Ureter (tissue), 1 donor: ENCODE results near the gene GCNT2. TPM values are rescaled to one million over a fixed set of nuclear protein-coding genes. Genes with fewer than 3 reads are reported as not detected.
"Not testable (repeated sequence)": the region's sequence is repeated elsewhere in the genome, so short reads cannot be mapped to it uniquely, and the experiment has no call there.

Experiments used
- DNase-seq: peaks from one replicate; pipeline ENCODE4 v3.0.0-alpha.2; 2020; ENCODE audit warnings: low spot score
- total RNA-seq: library from RNA; stranded (reverse); gene quantifications from one replicate; pipeline ENCODE4 v1.2.4, GENCODE V29; 2023
- donor health status: DM: yes; HTN: yes; CAD: no.

GCNT2 gene
- total RNA-seq, 1 donor from 2014 or later: 3.1 TPM

- DNase-seq: peak; percentile 49
Measured at GRCh38 chr6:10610289-10610688, 89.1 kb downstream of the GCNT2 start.

- DNase-seq: no peak
Measured at GRCh38 chr6:10612161-10612560, 91.0 kb downstream of the GCNT2 start.

GRCh38 chr6:10613077-10613476 is 91.9 kb downstream of the GCNT2 start:
- DNase-seq: no peak

DNA sequence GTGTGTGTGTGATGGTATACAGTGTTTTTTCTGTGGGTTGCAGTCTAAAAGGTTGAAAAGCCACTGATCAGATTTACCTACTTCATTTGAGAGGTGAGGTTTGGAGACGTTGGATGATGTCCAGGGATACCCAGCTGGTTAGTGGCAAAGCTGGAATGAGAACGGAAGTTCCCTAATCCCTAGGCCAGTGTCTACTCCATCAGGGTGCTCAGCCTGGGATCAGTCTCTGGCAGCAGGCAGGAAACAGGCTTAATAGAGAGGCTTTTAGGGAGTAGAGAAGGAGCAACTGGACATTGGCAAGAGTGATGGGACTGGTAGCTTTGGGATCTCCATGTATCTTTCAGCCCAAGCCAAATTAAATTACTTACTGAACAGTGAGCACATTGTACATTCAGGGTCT is 92.6 kb downstream of the GCNT2 start:
- DNase-seq: no peak

DNA sequence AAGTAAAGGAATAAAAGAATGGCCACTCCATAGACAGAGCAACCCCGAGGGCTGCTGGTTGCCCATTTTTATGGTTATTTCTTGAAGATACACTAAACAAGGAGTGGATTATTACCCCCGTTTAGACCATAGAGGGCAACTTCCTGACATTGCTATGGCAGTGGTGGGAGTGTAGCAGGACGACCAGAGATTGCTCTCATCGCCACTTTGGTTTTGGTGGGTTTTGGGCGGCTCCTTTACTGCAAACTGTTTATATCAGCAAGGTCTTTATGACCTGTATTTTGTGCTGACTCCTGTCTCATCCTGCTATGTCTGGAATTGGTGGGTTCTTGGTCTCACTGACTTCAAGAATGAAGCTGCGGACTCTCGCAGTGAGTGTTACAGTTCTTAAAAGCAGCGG is 94.5 kb downstream of the GCNT2 start:
- DNase-seq: no peak

GRCh38 chr6:10616266-10616665 is 95.1 kb downstream of the GCNT2 start:
- not testable (repeated sequence) for DNase-seq

DNA sequence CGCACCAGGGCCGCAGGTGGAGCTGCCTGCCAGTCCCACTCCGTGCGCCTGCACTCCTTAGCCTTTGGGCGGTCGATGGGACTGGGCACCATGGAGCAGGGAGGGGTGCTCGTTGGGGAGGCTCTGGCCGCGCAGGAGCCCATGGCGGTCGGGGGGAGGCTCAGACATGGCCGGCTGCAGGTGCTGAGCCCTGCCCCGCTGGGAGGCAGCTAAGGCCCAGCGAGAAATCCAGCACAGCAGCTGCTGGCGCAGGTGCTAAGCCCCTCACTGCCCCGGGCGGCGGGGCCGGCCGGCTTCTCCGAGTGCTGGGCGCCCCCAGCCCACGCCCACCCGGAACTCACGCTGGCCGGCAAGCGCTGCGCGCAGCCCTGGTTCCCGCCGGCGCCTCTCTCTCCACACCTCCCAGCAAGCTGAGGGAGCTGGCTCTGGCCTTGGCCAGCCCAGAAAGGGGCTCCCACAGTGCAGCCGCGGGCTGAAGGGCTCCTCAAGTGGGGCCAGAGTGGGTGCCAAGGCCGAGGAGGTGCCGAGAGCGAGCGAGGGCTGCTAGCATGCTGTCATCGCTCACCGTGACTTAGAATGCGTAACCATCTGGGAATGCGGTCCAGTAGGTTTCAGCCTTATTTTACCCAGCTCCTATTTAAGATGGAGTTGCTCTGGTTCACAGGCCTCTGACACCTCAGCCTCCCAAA is 96.0 kb downstream of the GCNT2 start:
- no peak for DNase-seq

- DNase-seq: no peak
Measured at GRCh38 chr6:10618409-10618808, 97.3 kb downstream of the GCNT2 start.

GRCh38 chr6:10621213-10621612 is 100.1 kb downstream of the GCNT2 start:
- no peak for DNase-seq

DNA sequence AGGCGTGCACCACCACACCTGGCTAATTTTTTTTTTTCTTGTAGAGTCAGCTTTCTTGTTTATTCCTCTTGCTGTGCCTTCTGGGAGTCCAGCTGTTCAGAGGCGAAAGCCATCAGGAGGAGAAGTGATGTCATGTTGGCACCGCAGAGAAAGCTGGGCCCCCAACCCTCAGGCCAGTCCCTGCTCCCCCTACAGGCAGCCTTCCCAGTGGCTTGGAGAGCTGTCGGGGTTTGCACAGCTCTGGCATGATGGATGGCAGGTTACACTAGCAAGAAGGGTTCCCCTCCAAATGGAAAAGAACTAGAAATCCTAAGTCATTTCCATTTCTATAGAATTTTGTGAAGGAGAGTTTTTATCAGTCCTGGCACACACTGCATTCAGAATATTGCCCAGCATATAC is 100.7 kb downstream of the GCNT2 start:
- no peak for DNase-seq

DNA sequence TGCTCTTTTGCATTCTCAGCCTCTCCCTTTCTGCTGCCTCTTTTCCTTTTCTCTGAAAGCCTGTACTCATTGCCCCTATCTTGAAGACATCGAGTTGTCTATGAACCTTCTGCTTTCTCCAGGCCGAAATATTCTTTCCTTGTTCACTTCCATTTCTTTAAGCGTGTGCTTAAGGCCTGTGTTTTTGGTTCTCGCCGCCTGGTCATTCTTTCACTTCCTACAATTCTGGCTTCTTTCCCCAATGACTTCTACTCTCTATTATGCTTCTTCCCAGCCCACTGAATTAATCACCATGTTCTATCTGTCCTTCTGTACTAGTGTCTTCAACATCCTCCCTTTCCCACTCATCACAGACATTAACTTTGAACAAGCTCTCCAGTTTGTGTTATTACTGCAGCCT is 103.7 kb downstream of the GCNT2 start:
- DNase-seq: no peak

DNA sequence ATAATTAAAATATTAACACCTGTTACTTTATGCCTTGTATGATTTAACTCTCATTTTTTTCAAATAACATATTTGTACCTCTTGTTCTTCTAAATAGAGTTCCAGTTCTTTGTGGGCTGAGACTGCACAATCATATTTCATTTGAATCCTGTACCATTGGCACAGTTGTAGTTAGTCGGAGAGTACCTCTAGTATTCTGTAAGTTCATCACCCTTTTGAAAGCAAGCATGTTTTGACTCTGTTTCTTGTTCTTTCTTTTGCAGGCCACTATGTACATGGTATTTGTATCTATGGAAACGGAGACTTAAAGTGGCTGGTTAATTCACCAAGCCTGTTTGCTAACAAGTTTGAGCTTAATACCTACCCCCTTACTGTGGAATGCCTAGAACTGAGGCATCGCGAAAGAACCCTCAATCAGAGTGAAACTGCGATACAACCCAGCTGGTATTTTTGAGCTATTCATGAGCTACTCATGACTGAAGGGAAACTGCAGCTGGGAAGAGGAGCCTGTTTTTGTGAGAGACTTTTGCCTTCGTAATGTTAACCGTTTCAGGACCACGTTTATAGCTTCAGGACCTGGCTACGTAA is 105.1 kb downstream of the GCNT2 start:
- DNase-seq: no peak

- DNase-seq: no peak
Measured at GRCh38 chr6:10627800-10628199, 106.6 kb downstream of the GCNT2 start.

DNA sequence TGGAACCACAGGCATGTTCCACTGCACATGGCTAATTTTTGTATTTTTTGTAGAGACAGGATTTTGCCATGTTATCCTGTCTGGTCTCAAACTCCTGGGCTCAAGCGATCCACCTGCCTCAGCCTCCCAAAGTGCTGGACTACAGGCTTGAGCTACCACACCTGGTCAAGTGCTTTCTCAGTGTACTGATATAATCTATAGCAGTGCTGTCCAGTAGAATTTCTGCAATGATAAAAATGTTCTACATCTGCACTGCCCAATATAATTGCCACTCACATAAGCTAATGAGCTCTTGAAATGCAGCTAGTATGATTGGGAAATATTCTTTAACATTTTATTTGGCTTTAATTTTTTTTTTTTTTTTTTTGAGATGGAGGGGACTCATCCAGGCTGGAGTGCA is 109.0 kb downstream of the GCNT2 start:
- DNase-seq: no peak

DNA sequence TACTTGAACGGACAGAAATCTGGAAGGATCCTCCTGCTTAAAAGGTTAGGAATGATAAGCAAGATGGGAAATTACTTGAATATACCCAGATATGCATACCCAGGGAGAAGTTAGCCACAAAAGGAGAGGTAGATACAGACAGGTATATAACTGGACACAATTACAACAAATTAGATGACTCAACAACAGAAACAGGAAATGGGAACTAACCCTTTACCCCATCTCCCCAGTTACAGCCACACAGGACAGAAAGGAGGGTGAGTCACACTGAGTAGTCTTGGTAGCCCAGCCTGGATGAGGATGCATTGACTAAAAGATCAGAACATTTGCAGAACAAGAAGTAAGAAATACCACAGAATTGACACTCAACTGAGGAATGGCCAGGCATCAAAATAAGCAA is 112.1 kb downstream of the GCNT2 start:
- DNase-seq: no peak

- DNase-seq: no peak
Measured at GRCh38 chr6:10640412-10640811, 119.3 kb downstream of the GCNT2 start.

- DNase-seq: no peak
Measured at GRCh38 chr6:10641528-10641927, 120.4 kb downstream of the GCNT2 start.

GRCh38 chr6:10643201-10643651 is 122.1 kb downstream of the GCNT2 start:
- no peak for DNase-seq

DNA sequence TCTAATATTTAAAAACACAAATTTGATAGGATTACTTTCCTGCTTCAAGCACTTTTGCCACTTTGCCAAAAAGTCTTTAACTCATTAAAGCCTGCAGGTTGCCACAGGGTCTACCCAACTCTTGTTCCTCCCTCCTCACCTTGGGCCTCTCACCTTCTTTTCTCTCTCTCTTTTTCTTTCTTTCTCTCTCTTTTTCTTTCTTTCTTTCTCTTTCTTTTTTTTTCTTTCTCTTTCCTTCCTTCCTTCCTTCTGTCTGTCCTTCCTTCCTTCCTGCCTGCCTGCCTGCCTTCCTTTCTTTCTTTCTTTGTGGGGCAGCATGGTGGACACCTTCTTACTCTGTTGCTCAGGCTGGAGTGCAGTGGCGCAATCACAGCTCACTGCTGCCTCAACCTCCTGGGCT is 123.1 kb downstream of the GCNT2 start:
- no peak for DNase-seq

DNA sequence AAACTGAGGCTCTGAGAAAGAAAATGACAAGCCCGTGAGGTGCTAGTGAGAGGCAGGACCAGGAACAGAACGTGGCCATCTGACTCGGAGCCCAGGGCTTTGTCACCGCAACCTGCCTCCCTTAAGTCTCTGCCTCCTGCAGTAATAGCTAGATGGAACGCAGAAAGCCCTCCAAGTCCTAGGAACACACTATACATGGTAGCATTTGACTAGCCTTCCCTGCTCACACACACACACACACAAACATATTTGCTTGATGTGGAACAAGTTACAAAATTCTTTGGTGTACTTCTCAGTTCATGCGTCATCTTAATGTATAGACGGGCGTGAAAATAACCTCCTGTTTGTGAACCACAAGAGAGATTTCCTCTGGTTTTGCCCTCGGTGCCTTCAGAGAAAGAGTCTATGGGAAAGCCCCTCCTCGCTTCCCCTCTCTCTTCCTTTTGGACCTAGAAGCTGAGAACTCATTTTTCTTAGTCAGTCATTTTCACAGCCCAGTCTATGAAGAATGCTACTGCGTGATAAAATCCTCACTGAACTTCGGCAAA is 134.4 kb downstream of the GCNT2 start:
- no peak for DNase-seq

DNA sequence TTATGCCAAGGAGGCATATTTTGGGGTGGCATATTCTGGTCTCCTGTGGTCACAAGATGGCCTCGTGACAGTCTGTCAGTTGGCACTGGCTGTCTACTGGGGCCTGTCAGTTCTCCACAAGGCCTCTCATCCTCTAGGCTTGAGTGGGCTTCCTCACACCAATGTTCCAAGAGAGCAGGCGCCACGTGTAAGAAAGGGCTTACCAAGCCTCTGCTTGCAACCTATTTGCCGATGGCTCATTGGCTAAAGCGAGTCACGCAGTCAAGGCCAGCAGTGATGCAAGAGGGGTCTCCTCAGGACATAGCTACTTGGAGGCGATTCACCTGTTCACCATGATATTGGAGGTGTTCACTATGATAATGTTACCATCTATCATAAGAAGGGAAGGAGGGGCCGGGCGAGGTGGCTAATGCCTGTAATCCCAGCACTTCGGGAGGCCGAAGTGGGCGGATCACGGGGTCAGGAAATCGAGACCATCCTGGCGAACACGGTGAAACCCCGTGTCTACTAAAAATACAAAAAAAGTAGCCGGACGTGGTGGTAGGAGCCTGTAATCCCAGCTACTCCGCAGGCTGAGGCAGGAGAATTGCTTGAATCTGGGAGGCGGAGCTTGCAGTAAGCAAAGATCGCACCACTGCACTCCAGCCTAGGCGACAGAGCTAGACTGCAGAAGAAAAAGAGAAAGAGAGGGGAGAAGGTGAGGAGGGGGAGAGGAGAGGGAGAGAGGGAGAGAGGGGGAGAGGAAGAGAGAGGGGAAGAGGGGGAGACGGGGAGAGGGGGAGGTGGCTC is 138.0 kb downstream of the GCNT2 start:
- DNase-seq: no peak

DNA sequence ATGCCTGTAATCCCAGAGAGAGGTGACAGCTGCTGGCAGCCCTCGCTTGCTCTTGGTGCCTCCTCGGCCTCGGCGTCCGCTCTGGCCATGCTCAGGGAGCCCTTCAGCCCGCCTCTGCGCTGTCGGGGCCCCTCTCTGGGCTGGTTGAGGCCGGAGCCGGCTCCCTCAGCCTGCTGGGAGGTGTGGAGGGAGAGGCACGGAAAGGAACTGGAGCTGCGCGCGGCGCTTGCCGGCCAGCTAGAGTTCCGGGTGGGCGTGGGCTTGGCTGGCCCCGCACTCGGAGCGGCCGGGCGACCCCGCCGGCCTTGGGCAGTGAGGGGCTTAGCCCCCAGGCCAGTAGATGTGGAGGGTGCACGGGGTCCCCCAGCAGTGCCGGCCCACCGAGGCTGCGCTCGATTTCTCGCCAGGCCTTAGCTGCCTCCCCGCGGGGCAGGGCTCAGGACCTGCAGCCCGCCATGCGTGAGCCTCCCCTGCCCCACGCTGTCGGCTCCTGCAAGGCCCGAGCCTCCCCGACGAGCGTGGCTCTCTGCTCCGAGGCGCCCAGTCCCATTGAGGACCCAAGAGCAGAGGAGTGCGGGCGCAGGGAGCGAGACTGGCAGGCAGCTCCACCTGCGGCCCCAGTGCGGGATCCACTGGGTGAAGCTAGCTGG is 138.7 kb downstream of the GCNT2 start:
- DNase-seq: no peak
